ENCODE results near the gene SLC15A2.

- TF ChIP-seq CTCF (IDR thresholded peaks at IDR 0.05) (no peak), POLR2A (IDR thresholded peaks at IDR 0.05; ENCODE audit: low read depth) (no peak)
These were observed 54.4 kb downstream of the SLC15A2 start for GRCh38 chr3:121948641-121949040.

Data from esophagus muscularis mucosa (tissue), 3 donors.